GM18507 (cell line): Measurements from ENCODE around the gene SRCAP.

Experiments
- DNase-seq: peaks from one replicate; pipeline ENCODE4 v3.0.0; 2011; ENCODE audit warnings: low read depth; ENCODE audit not compliant: insufficient read length; ENCODE audit errors: extremely low spot score
- FAIRE-seq: peaks from 2 replicates; lab custom pipeline; 2011; peaks lifted over from hg19 to GRCh38; lab: Jason Lieb, UNC

The SRCAP gene

DNA sequence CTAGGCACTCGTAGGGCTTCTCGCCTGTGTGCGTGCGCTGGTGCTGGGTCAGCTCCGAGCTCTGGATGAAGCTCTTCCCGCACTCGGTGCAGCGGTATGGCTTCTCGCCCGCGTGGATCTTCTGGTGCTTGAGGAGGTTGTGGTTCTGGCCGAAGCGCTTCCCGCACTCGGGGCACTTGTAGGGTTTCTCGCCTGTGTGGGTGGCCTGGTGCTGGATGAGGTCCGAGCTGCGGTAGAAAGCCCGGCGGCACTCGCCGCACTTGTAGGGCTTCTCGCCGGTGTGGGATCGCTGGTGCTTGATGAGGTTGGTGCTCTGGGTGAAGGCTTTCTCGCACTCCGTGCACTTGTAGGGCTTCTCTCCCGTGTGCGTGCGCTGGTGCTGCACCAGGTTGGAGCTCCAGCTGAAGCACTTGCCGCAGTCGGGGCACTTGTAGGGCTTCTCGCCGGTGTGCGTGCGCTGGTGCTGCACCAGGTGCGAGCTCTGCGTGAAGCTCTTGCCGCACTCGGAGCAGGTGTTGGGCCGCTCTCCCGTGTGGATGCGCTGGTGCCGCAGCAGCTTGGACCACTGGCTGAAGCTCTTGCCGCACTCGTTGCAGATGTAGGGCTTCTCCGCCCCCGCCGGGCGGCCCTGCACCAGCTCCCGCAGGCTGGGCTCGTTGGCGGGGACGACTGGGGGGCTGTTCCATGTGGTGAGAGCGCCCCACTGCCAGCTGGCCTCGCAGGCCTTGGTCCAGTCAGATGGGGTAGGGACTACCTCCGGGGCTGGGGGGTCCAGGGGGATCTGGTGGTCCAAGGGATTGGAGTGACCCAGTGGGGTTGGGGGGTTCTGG lies 84.5 kb downstream of the SRCAP start:
- FAIRE-seq (no peak), DNase-seq (no peak)

DNA sequence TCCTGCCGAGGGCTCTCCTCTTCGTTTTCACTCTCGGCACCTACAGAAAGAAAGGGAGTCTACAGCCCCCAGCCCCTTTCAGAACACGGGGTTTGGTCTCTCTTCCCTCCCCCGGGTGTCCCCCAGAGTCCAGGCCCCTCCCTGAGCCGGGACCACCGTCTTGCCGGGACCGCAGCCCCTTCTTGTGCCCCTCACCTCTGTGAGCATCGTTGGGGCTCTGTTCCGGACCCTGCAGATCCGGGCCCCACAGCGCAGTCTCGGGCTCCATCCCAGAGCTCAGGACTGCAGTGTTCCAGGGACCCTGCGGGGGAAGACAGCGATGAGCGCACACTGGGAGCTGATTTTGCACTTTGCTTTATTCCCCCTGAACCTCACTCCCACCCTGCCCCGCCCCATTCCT lies 85.2 kb downstream of the SRCAP start:
- no peak for FAIRE-seq

DNA sequence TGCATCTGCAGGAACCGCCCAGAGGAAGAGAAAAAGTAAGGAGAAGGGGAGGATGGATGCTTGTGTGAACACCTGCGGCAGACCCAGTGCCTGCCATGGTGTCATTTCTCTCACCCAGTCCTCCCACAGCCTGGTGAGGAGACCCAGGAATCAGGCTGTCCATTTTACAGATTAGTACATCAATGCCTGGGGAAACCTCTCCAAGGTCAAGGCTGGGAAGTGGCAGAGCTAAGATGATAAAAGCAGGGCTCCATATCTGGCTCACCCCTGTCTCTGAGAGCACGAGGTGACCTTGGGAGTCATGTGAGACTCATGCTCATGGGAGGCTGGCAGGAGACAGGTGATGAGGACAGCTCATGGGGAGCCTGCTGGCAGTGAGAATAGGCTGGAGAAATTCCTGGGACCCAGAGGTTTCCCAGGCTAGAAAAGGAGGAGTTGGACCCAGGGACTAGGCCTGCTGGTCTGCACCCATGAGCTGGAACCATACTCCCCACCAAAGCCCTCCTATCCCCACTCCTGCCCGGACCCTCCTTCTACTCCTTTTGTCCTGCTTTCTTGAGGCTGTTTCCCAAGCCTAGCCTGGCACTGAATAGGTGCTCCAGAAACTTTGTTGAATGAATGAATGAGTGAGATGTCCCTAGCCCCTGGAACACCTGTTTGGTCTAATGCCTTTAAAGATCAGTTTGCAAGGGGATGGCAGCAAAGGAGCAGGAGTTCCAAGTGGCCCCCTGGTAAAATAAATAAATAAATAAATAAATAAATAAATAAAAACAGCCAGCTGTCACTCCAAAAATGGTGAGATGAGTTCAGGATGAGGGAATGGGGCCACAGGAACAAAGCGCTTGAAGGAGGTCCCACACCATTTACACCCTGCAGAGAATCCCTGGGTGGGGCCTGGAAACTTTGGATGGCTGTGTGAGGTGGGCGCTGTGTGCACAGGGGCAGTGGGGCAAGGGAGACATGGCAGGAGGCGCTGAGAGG lies 86.4 kb downstream of the SRCAP start:
- DNase-seq: no peak
- no peak for FAIRE-seq

More for the DNA sequence above, 85.2 kb downstream of the SRCAP start:
- no peak for DNase-seq

DNA sequence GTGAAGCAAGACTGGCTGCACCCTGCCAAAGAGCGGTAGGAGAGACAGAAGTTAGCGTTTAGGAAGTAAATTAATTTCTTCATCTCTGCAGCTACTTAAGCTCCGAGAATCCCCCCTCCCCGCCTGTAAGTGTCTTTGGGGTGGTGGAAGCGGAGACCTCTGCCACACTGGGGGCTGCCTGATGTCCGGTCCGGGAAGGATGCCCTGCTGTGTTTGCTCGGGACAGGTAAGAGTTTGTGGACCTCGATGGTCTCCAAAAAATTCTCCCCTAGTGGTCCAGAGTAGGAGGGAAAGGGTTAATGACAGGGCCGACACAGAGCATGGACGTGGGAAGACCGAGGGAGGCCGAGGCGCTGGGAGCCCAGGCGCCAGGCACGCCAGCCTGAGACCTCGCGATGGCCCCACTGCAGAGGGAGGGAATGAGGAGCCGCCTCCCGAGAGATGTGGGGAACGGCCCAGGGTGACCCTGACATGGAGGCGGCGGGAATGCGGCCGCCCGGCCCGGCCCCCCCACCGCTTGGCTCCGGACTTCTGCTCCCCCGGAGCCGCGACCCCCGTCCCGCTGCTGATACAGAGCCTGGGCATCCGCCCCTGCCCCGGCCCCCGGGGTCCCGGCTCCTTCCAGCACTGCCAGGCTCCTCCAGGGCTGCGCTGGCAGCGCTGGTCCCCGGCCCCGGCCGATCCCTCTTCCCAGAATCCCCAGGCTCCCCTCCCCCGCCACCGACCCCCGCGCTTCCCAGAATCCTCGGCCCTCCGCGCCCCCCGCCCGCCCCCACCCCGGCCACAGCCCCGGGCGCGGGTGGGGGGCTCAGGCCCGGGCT lies 87.4 kb downstream of the SRCAP start:
- no peak for DNase-seq
- no peak for FAIRE-seq

DNA sequence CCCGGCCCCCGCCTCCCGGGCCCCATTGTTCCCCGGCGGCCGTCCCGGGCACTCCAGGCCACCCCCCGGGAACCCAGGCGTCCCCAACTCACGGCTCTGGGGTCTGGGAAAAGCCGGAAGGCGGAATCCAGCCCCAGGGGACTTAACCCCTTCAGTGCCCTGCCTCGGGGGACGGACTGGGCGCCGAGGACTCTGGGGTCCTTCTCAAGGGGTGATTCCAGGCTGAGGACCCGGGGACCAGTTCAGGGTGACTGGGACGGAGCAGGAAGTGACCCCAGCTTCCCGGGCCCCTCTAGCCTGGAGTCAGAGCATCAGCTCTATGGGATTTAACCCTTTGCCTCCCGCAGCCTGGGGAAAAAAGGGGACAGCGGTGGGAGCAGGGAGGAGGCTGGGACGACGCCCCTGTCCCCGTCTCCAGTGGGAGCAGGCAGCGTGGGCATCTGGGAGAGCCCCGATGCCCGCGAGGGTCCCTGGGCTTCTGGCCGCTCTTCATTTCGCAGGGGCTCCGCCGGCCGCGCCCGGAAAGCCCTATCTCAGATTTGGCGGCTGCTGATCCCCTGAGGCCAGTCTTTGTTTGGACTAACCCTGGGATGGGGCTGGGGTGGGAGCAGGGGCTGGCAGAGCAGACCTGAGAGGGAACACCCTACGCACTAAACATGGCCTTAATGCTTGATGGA lies 88.1 kb downstream of the SRCAP start, which contains the start of gene ZNF629:
TSS of gene ZNF629 (minus strand) at position 270 of the 677 bp plus-strand sequence. CDS start 2,723 bp downstream, outside the sequence.
- no peak for DNase-seq
- FAIRE-seq: no peak

DNA sequence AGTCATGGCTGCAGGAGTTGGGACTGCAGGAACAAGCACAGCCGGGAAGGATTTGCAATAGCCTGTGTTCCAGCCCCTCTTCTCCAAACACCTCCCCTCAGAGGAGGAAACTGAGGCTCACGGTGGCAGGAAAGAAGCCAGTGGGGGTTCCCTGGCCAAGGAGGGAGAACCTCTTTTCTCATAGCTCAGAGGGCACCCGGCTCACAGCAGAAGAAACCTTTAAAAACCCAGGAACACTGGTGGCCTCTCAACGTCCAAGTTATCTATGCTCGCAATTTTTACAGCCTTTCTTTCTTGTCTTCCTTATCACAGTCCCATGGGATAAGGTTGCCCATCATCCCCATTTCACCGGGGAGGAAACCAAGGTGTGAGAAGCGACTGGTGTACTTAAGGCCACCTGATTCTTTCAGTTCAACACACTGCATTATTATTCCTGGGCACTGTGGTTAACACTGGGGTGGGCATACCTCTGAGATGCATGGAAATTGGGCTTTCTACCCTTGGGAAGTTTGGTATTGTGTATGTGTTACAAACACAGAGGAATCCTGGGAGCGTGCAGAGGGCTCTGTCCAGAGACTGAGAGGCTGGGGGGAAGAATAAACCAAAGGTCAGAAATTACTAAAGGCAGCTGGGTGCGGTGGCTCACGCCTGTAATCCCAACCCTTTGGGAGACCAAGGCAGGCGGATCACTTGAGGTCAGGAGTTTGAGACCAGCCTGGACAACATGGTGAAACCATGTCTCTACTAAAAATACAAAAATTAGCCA lies 88.8 kb downstream of the SRCAP start:
- DNase-seq: no peak
- FAIRE-seq: no peak
